Endodermal cell (in vitro differentiated cells): ENCODE measurements around the gene CNFN. TPM values are rescaled to one million over a fixed set of nuclear protein-coding genes. Genes with fewer than 3 reads are reported as not detected.

Experiments
- DNase-seq: peaks from one replicate; pipeline ENCODE4 v3.0.0-alpha.2; 2017
- H3K27ac ChIP-seq: 2 replicates; pipeline ENCODE4 v1.5.1; 2013; ENCODE audit warnings: mild to moderate bottlenecking, low read depth, low read length, moderate library complexity
- H3K27me3 ChIP-seq: 2 replicates; pipeline ENCODE4 v1.6.1; 2013; ENCODE audit warnings: mild to moderate bottlenecking, low read length, moderate library complexity; ENCODE audit not compliant: insufficient read depth, control insufficient read depth, poor library complexity, severe bottlenecking
- H3K36me3 ChIP-seq: 2 replicates; pipeline ENCODE4 v1.7.0; 2013; ENCODE audit warnings: mild to moderate bottlenecking, low read length, moderate library complexity; ENCODE audit not compliant: control insufficient read depth, insufficient read depth
- H3K4me1 ChIP-seq: one replicate; pipeline ENCODE4 v1.7.0; 2013; ENCODE audit warnings: low read length; ENCODE audit not compliant: control insufficient read depth, insufficient read depth
- H3K4me3 ChIP-seq: 2 replicates; pipeline ENCODE4 v1.5.1; 2013; ENCODE audit warnings: mild to moderate bottlenecking, low read length, moderate library complexity
- H3K9ac ChIP-seq: 2 replicates; pipeline ENCODE4 v1.6.1; 2013; ENCODE audit warnings: mild to moderate bottlenecking, low read length, moderate library complexity; ENCODE audit not compliant: poor library complexity, severe bottlenecking; ENCODE audit errors: extremely low read depth
- H3K9me3 ChIP-seq: 2 replicates; pipeline ENCODE4 v1.6.1; 2013; ENCODE audit warnings: mild to moderate bottlenecking, low read length, moderate library complexity; ENCODE audit not compliant: control insufficient read depth
- H3K27ac Mint-ChIP-seq: 2 replicates; pipeline ENCODE4 v1.8.0; 2020; ENCODE audit warnings: mixed read lengths
- H3K27me3 Mint-ChIP-seq: 2 replicates; pipeline ENCODE4 v1.8.0; 2021; ENCODE audit warnings: mild to moderate bottlenecking, mixed read lengths; ENCODE audit not compliant: insufficient read depth
- H3K36me3 Mint-ChIP-seq: 2 replicates; pipeline ENCODE4 v1.8.0; 2020; ENCODE audit warnings: low read depth, mixed read lengths
- H3K4me1 Mint-ChIP-seq: 2 replicates; pipeline ENCODE4 v1.8.0; 2020; ENCODE audit warnings: mixed read lengths
- H3K4me3 Mint-ChIP-seq: 2 replicates; pipeline ENCODE4 v1.8.0; 2020; ENCODE audit warnings: mild to moderate bottlenecking, moderate library complexity, mixed read lengths
- H3K9me3 Mint-ChIP-seq: 2 replicates; pipeline ENCODE4 v1.8.0; 2020; ENCODE audit warnings: mild to moderate bottlenecking, mixed read lengths
- WGBS, 2 experiments: methylation state at CpG; one replicate each; pipeline versions ENCODE4 v1.1.5 to v1.1.7; 2013; ENCODE audit warnings: missing lambda C conversion rate in 2 of 2, mixed read lengths in 1 of 2; ENCODE audit not compliant: insufficient coverage in 1 of 2, insufficient read length in 1 of 2; 5-methylcytosine and 5-hydroxymethylcytosine counted together
- total RNA-seq, 2 donors: library from RNA; stranded (reverse); fragmentation: NEBNext Ultra II Directional in 1 of 2; extraction: Animal tissue kit (Norgen Biotek cat#: 25700) in 1 of 2; gene quantifications; 2 replicates in 1 of 2; 3 replicates in 1 of 2; pipeline ENCODE4 v1.2.1, GENCODE V29; 2021
- TF ChIP-seq, protein P1 (sequence below): fragments of 200-600 bp; sonication (generic); conservative IDR thresholded peaks from 2 replicates; pipeline ENCODE4 v1.5.0; 2021; ENCODE audit warnings: antibody characterized with exemption, mild to moderate bottlenecking

CNFN gene
- total RNA-seq, 2 donors from 2014 or later: 5.0 to 6.6 TPM

DNA sequence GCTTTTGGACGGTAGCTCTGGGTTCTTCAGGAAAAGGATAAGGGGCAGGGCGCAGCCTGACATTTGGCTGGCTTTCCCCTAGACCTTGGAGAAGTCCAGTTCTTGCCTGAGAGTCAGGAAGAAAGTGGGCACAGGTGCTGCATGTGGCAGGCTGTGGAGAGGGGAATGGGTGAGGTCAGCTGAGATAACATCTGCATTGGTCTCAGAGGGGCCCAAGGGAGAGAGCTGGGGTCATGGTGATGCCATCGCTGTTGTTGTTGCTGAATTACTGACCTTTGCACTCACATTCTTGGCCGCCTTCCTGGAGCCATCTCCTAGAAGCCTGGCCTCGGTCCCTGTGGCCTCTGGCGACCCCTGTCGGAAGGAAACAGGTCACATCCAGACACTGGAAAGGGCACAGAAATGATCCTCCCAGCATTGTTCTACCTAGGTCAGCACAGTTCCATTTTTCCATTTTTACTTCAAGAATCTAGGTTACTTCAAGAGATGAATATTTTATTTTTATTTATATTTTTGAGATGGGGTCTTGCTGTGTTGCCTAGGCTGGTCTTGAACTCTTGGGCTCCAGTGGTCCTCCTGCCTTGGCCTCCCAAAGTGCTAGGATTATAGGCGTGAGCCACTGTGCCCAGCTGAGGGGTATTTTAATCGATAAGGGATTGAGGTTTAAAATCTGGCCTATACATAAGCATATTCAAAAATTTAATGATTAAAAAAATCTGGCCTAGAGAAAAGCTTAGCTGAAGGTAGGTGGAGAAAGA is 43.6 kb upstream of the CNFN start:
- 27 to 43% methylated on average over 6 to 9 of the region's 9 CpGs for WGBS, 2 experiments
- peak; percentile 93 for DNase-seq
- H3K27me3 Mint-ChIP-seq: peaks cover 10% of the 10 kb centered on the region

DNA sequence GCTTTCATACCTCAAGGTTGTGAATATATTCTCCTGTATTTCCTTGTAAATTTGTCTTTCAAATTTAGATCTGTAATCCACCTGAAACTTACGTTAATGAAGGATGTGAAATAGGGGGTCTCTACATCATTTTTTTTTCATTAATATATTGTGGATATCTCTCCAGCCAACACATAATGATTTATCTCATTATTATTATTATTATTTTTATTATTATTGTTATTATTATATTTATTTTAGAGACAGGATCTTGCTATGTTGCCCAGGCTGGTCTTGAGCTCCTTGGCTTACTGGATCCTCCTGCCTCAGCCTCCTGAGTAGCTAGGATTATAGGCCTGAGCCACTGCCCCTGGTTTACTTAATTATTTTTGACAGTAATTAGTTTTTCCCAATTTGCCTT is 41.4 kb upstream of the CNFN start:
- no peaks in the 10 kb centered on the region for H3K9me3 Mint-ChIP-seq
- no peak for DNase-seq
- H3K4me1 ChIP-seq: no peaks in the 10 kb centered on the region
- H3K36me3 Mint-ChIP-seq: no peaks in the 10 kb centered on the region
- H3K9me3 ChIP-seq: no peaks in the 10 kb centered on the region
- H3K27me3 ChIP-seq: no peaks in the 10 kb centered on the region
- WGBS, 2 experiments: no CpG with 5 or more reads among the region's 1 CpG
- H3K4me3 Mint-ChIP-seq: no peak overlapping the region
- peaks cover 26% of the 10 kb centered on the region for H3K27me3 Mint-ChIP-seq
- no peak overlapping the region for H3K27ac ChIP-seq
- no peak overlapping the region for H3K9ac ChIP-seq
- H3K4me3 ChIP-seq: no peak overlapping the region
- H3K36me3 ChIP-seq: no peaks in the 10 kb centered on the region
- H3K27ac Mint-ChIP-seq: no peak overlapping the region
- TF ChIP-seq, protein P1, sequence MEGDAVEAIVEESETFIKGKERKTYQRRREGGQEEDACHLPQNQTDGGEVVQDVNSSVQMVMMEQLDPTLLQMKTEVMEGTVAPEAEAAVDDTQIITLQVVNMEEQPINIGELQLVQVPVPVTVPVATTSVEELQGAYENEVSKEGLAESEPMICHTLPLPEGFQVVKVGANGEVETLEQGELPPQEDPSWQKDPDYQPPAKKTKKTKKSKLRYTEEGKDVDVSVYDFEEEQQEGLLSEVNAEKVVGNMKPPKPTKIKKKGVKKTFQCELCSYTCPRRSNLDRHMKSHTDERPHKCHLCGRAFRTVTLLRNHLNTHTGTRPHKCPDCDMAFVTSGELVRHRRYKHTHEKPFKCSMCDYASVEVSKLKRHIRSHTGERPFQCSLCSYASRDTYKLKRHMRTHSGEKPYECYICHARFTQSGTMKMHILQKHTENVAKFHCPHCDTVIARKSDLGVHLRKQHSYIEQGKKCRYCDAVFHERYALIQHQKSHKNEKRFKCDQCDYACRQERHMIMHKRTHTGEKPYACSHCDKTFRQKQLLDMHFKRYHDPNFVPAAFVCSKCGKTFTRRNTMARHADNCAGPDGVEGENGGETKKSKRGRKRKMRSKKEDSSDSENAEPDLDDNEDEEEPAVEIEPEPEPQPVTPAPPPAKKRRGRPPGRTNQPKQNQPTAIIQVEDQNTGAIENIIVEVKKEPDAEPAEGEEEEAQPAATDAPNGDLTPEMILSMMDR: no peak
- H3K4me1 Mint-ChIP-seq: peaks cover 15% of the 10 kb centered on the region

More for the DNA sequence above, 43.6 kb upstream of the CNFN start:
- TF ChIP-seq, protein P1: peak; percentile 93
- H3K27ac Mint-ChIP-seq: peak overlapping the region; percentile 84
- Histone ChIP-seq H3K36me3 (no peaks in the 10 kb centered on the region), H3K4me3 (no peak overlapping the region), H3K27me3 (no peaks in the 10 kb centered on the region), H3K9me3 (no peaks in the 10 kb centered on the region), H3K27ac (no peak overlapping the region), H3K9ac (no peak overlapping the region), H3K4me1 (no peaks in the 10 kb centered on the region)
- H3K36me3 Mint-ChIP-seq: no peaks in the 10 kb centered on the region
- peaks cover 11% of the 10 kb centered on the region for H3K4me1 Mint-ChIP-seq
- no peak overlapping the region for H3K4me3 Mint-ChIP-seq
- no peaks in the 10 kb centered on the region for H3K9me3 Mint-ChIP-seq

DNA sequence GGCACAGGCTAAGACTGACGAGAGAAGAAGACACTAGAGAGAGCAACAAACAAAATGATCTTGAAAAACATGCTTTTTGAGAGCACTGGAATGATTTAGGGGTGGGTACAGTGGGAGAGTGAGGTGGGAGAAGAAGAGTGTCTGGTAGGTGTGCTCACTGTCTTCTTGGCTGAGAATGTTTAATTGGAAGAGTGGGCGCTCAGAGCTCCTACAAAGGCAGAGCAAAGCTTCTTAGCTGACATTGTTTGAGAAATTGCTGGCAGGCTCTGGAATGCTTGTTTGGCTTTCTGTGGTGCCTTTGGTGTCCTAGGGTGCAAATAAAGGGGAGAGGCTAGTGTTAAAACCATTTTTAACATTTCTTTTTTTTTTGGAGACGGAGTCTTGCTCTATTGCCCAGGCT is 38.6 kb upstream of the CNFN start:
- H3K27me3 ChIP-seq: peaks cover 7% of the 10 kb centered on the region
- H3K4me3 ChIP-seq: no peak overlapping the region
- H3K4me1 ChIP-seq: no peaks in the 10 kb centered on the region
- H3K36me3 ChIP-seq: no peaks in the 10 kb centered on the region
- H3K9ac ChIP-seq: no peak overlapping the region
- Mint-ChIP-seq H3K4me1 (peaks cover 15% of the 10 kb centered on the region), H3K27me3 (peaks cover 42% of the 10 kb centered on the region), H3K4me3 (no peak overlapping the region), H3K9me3 (peaks cover 7% of the 10 kb centered on the region), H3K36me3 (no peaks in the 10 kb centered on the region), H3K27ac (peak overlapping the region; percentile 13)
- no peaks in the 10 kb centered on the region for H3K9me3 ChIP-seq
- no peak overlapping the region for H3K27ac ChIP-seq
- WGBS, 2 experiments: 85 to 96% methylated on average over 2 to 3 of the region's 3 CpGs
- TF ChIP-seq, protein P1: no peak
- DNase-seq: no peak
